Measurements from ENCODE around the gene FBXO24.

DNA sequence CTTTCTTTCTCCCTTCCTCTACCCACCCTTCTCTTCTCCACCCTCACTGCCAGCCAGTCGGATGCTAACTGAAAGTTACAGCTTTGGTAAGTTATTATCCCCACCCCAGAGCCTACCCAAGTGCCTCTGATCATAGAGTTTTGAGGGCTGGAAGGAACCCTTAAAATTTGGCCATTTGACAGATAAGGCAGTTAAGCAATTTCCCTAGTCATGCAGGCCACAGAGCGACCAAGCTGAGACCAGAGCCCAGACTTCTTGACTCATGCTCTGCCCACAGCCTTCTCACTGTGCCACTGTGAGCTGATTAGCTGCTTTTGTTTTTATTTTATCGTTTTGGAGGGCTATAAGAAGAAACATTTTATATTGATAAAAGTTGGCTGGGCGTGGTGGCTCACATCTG is 29.6 kb upstream of the FBXO24 start:
- TF ChIP-seq POLR2A (IDR thresholded peaks at IDR 0.05; ENCODE audit: low read length) (peak; percentile 61), GATA1 (IDR thresholded peaks at IDR 0.05; ENCODE audit: low read depth, low read length) (no peak)
